Esophagus squamous epithelium (tissue), 4 donors: ENCODE data around the gene OPCML.

Experiments used
- POLR2A ChIP-seq, 4 donors: fragments of 450-650 bp; IDR thresholded peaks; one replicate each; pipeline ENCODE4 v1.6.1; 2017; ENCODE audit warnings: antibody characterized with exemption in 4 of 4, mild to moderate bottlenecking in 4 of 4, moderate library complexity in 3 of 4
- TF ChIP-seq, protein P1 (sequence below), 6 experiments: fragments of 450-650 bp in 4 of 6; fragments of 200-600 bp in 2 of 6; sonication (generic) in 2 of 6; IDR thresholded peaks; one replicate each; pipeline ENCODE4 v1.5.1; 2016 to 2019; ENCODE audit warnings: antibody characterized with exemption in 6 of 6, mild to moderate bottlenecking in 4 of 6, moderate library complexity in 4 of 6

DNA sequence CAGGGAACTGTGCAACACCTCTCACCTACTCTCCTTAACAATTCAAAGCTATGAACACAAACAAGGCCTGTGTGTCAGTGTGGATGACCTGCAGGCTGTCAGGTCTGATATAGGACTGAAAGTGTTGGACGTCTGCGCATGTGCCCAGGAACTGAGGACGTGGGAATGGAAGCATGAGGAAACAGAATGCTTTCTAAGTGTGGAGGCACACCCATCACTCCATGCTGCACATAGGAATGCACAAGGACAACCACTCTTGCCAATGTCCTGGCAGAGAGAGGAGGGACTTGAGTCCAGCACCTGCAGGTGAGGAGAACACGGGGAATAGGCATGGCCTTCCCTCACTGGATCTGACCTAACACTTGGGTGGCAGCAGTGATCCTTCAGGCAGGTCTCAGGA is 874.3 kb downstream of the OPCML start:
- no peak for TF ChIP-seq POLR2A (IDR thresholded peaks at IDR 0.05)
- TF ChIP-seq, protein P1, sequence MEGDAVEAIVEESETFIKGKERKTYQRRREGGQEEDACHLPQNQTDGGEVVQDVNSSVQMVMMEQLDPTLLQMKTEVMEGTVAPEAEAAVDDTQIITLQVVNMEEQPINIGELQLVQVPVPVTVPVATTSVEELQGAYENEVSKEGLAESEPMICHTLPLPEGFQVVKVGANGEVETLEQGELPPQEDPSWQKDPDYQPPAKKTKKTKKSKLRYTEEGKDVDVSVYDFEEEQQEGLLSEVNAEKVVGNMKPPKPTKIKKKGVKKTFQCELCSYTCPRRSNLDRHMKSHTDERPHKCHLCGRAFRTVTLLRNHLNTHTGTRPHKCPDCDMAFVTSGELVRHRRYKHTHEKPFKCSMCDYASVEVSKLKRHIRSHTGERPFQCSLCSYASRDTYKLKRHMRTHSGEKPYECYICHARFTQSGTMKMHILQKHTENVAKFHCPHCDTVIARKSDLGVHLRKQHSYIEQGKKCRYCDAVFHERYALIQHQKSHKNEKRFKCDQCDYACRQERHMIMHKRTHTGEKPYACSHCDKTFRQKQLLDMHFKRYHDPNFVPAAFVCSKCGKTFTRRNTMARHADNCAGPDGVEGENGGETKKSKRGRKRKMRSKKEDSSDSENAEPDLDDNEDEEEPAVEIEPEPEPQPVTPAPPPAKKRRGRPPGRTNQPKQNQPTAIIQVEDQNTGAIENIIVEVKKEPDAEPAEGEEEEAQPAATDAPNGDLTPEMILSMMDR (IDR thresholded peaks at IDR 0.05): no peak
